MM.1S (cell line): ENCODE measurements around the gene ATP1A2.

ENCODE experiments used
- CTCF ChIP-seq: fragments of 300-600 bp; sonication (generic); IDR thresholded peaks from 2 replicates; pipeline ENCODE4 v1.5.1; 2016; ENCODE audit warnings: antibody characterized with exemption, low read length, mixed read lengths
- EZH2 ChIP-seq: fragments of 300-600 bp; sonication (generic); optimal IDR thresholded peaks from 2 replicates; pipeline ENCODE3; 2017; ENCODE audit warnings: low read depth, mild to moderate bottlenecking, antibody characterized with exemption, low read length, mixed read lengths
- EZH2phosphoT487 ChIP-seq: fragments of 300-600 bp; sonication (generic); IDR thresholded peaks from 2 replicates; pipeline ENCODE4 v1.6.1; 2018; ENCODE audit warnings: antibody characterized with exemption, low read length

GRCh38 chr1:160094806-160095205, 20.8 kb upstream of the ATP1A2 start:
- TF ChIP-seq CTCF (no peak), EZH2 (no peak), EZH2phosphoT487 (no peak)
